Neural cell (in vitro differentiated cells): ENCODE measurements around the gene CIZ1.
A peak's percentile ranks its signal among the peaks of the same experiment; 100 is the strongest.

ENCODE experiments used
- EZH2 ChIP-seq: fragments of 200-600, 300-800 bp; shearing (Covaris generic), sonication (generic); IDR thresholded peaks from 2 replicates; pipeline ENCODE4 v1.6.1; 2014; ENCODE audit warnings: antibody characterized with exemption, low read length, borderline replicate concordance, mild to moderate bottlenecking; ENCODE audit not compliant: insufficient read depth, poor library complexity, severe bottlenecking
- POLR2AphosphoS5 ChIP-seq: IDR thresholded peaks from 2 replicates; pipeline ENCODE4 v1.6.1; 2012
- SMC3 ChIP-seq: fragments of 450-650 bp; conservative IDR thresholded peaks from 2 replicates; pipeline ENCODE4 v1.6.1; 2014; ENCODE audit warnings: antibody characterized with exemption, mild to moderate bottlenecking, moderate library complexity; ENCODE audit not compliant: poor library complexity
- TAF1 ChIP-seq: IDR thresholded peaks from 2 replicates; pipeline ENCODE4 v1.6.1; 2012; ENCODE audit warnings: low read depth
- TF ChIP-seq, protein P1 (sequence below): fragments of 450-650 bp; IDR thresholded peaks from 2 replicates; pipeline ENCODE4 v1.5.1; 2014; ENCODE audit warnings: antibody characterized with exemption, mild to moderate bottlenecking, moderate library complexity; ENCODE audit not compliant: poor library complexity, severe bottlenecking
- TF ChIP-seq, protein P2 (sequence below): IDR thresholded peaks from 2 replicates; pipeline ENCODE4 v1.6.1; 2012; ENCODE audit warnings: borderline replicate concordance

DNA sequence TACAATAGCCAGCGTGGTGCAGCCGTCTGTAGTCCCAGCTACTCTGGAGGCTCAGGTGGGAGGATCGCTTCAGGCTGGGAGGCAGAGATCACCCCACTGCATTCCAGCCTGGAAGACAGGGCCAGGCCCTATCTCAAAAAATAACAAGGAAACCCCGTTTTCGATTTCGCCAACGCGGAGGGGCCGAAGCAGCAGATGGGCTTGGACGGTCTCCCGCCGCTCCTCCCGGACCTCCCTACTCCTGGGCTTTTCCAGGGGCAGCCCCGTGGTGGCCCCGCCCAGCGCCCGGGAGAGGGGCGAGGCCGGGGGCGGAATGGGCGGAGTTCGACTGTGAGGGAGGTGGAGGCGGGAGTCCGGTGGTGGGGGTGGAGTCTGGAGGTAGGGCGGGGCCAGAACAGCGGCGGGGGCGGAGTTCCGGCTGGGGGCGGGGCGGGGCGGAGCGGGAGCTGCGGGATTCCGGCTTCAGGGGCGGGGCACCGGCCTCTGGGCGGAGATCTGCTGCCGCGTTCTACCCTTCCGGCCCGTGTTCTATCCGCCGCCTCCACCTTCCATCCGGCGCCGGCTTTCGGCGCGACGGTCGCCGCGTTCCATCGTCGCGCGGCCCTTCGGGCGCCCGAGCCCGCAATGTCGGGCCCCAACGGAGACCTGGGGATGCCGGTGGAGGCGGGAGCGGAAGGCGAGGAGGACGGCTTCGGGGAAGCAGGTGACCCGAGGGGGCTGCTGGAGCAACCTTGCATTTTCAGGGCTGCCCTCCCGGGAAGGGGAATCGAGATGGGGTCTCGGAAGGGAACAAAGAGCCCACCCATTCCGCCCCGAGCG is 31.4 kb downstream of the CIZ1 start, which contains the start of gene BBLN:
- TF ChIP-seq TAF1, result no peak
- TF ChIP-seq, protein P1, sequence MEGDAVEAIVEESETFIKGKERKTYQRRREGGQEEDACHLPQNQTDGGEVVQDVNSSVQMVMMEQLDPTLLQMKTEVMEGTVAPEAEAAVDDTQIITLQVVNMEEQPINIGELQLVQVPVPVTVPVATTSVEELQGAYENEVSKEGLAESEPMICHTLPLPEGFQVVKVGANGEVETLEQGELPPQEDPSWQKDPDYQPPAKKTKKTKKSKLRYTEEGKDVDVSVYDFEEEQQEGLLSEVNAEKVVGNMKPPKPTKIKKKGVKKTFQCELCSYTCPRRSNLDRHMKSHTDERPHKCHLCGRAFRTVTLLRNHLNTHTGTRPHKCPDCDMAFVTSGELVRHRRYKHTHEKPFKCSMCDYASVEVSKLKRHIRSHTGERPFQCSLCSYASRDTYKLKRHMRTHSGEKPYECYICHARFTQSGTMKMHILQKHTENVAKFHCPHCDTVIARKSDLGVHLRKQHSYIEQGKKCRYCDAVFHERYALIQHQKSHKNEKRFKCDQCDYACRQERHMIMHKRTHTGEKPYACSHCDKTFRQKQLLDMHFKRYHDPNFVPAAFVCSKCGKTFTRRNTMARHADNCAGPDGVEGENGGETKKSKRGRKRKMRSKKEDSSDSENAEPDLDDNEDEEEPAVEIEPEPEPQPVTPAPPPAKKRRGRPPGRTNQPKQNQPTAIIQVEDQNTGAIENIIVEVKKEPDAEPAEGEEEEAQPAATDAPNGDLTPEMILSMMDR, result no peak
- TF ChIP-seq, protein P2, sequence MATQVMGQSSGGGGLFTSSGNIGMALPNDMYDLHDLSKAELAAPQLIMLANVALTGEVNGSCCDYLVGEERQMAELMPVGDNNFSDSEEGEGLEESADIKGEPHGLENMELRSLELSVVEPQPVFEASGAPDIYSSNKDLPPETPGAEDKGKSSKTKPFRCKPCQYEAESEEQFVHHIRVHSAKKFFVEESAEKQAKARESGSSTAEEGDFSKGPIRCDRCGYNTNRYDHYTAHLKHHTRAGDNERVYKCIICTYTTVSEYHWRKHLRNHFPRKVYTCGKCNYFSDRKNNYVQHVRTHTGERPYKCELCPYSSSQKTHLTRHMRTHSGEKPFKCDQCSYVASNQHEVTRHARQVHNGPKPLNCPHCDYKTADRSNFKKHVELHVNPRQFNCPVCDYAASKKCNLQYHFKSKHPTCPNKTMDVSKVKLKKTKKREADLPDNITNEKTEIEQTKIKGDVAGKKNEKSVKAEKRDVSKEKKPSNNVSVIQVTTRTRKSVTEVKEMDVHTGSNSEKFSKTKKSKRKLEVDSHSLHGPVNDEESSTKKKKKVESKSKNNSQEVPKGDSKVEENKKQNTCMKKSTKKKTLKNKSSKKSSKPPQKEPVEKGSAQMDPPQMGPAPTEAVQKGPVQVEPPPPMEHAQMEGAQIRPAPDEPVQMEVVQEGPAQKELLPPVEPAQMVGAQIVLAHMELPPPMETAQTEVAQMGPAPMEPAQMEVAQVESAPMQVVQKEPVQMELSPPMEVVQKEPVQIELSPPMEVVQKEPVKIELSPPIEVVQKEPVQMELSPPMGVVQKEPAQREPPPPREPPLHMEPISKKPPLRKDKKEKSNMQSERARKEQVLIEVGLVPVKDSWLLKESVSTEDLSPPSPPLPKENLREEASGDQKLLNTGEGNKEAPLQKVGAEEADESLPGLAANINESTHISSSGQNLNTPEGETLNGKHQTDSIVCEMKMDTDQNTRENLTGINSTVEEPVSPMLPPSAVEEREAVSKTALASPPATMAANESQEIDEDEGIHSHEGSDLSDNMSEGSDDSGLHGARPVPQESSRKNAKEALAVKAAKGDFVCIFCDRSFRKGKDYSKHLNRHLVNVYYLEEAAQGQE, result no peak
- no peak for TF ChIP-seq EZH2
- peak; percentile 12 for TF ChIP-seq SMC3
- TF ChIP-seq POLR2AphosphoS5, result peak; percentile 73
